ENCODE measurements around the gene C19orf12. TPM values are rescaled to one million over a fixed set of nuclear protein-coding genes. Genes with fewer than 3 reads are reported as not detected.
"Not testable (repeated sequence)": the region's sequence is repeated elsewhere in the genome, so short reads cannot be mapped to it uniquely, and the experiment has no call there.

Gene C19orf12
- total RNA-seq, 3 donors from 2014 or later (not counting 1 experiment from before 2014, with no cell fraction given) = 33.1 to 52.6 (median 47.5) TPM

GRCh38 chr19:29714371-29714952 is 599 bp downstream of the C19orf12 start:
- Mint-ChIP-seq H3K4me3 (peak overlapping the region; percentile 87), H3K9me3 (no peaks in the 10 kb centered on the region), H3K4me1 (peaks cover 60 to 64% of the 10 kb centered on the region in 2 donors), H3K27me3 (ENCODE audit: low read depth in 2 of 2) (no peaks in the 10 kb centered on the region), H3K27ac (peak overlapping the region; percentile 75 to 88), H3K36me3 (no peaks in the 10 kb centered on the region)
- peak in 1 of 2 donors; percentile 80 for DNase-seq
- 30% methylated on average over 12 of the region's 15 CpGs for WGBS (ENCODE audit: insufficient coverage)
- intact Hi-C loops (cut with micrococcal nuclease) = no loop called here
- Histone ChIP-seq H3K27ac (ENCODE audit: low read length) (peak overlapping the region; percentile 87), H3K27me3 (ENCODE audit: control insufficient read depth, insufficient read depth, low read length) (no peaks in the 10 kb centered on the region), H3K9me3 (ENCODE audit: control insufficient read depth, insufficient read depth, low read length) (no peaks in the 10 kb centered on the region), H3K4me3 (ENCODE audit: low read length) (peak overlapping the region; percentile 50), H3K4me1 (ENCODE audit: control insufficient read depth, insufficient read depth, low read length) (peaks cover 68% of the 10 kb centered on the region), H3K36me3 (ENCODE audit: control insufficient read depth, insufficient read depth, low read length) (peaks cover 2% of the 10 kb centered on the region)
- no peak for TF ChIP-seq CTCF (IDR thresholded peaks at IDR 0.05)
- ATAC-seq = peak; percentile 14 to 42 (median 18)

GRCh38 chr19:29712744-29713516 is 2.1 kb downstream of the C19orf12 start:
- DNase-seq (peak in 1 of 2 donors; percentile 39), ATAC-seq (peak in 1 of 3 donors; percentile 39)
- Histone ChIP-seq H3K4me3 (ENCODE audit: low read length) (no peak overlapping the region), H3K27me3 (ENCODE audit: control insufficient read depth, insufficient read depth, low read length) (no peaks in the 10 kb centered on the region), H3K27ac (ENCODE audit: low read length) (peak overlapping the region; percentile 73), H3K4me1 (ENCODE audit: control insufficient read depth, insufficient read depth, low read length) (peaks cover 68% of the 10 kb centered on the region), H3K9me3 (ENCODE audit: control insufficient read depth, insufficient read depth, low read length) (no peaks in the 10 kb centered on the region), H3K36me3 (ENCODE audit: control insufficient read depth, insufficient read depth, low read length) (peaks cover 10% of the 10 kb centered on the region)
- Mint-ChIP-seq H3K27me3 (ENCODE audit: low read depth in 2 of 2) (no peaks in the 10 kb centered on the region), H3K9me3 (no peaks in the 10 kb centered on the region), H3K27ac (peak overlapping the region; percentile 75 to 88), H3K36me3 (no peaks in the 10 kb centered on the region), H3K4me3 (peak overlapping the region; percentile 87), H3K4me1 (peaks cover 74% of the 10 kb centered on the region in 2 donors)
- intact Hi-C loops (cut with micrococcal nuclease) = loop anchor here (2.0 kb wide), 1 partner anchor 40 kb away; no protein-coding TSS in a partner anchor
- no peak for TF ChIP-seq CTCF (IDR thresholded peaks at IDR 0.05)
- WGBS (ENCODE audit: insufficient coverage) = 23% methylated on average over 8 of the region's 9 CpGs

GRCh38 chr19:29711584-29712132 is 3.4 kb downstream of the C19orf12 start:
- H3K9me3 Mint-ChIP-seq = no peaks in the 10 kb centered on the region
- H3K27me3 Mint-ChIP-seq (ENCODE audit: low read depth in 2 of 2) = no peaks in the 10 kb centered on the region
- no peaks in the 10 kb centered on the region for H3K36me3 Mint-ChIP-seq
- ATAC-seq = no peak
- H3K4me3 Mint-ChIP-seq = peak overlapping the region; percentile 87
- no peaks in the 10 kb centered on the region for H3K27me3 ChIP-seq (ENCODE audit: control insufficient read depth, insufficient read depth, low read length)
- H3K36me3 ChIP-seq (ENCODE audit: control insufficient read depth, insufficient read depth, low read length) = peaks cover 18% of the 10 kb centered on the region
- peak in 1 of 2 donors; percentile 54 for DNase-seq
- intact Hi-C loops (cut with micrococcal nuclease) = loop anchor here (2.0 kb wide), 1 partner anchor 39 kb away; no protein-coding TSS in a partner anchor
- no peak for TF ChIP-seq CTCF (IDR thresholded peaks at IDR 0.05)
- H3K27ac Mint-ChIP-seq = peak overlapping the region; percentile 75 to 88
- H3K27ac ChIP-seq (ENCODE audit: low read length) = peak overlapping the region; percentile 48
- H3K4me3 ChIP-seq (ENCODE audit: low read length) = peak overlapping the region; percentile 6
- WGBS (ENCODE audit: insufficient coverage) = 49% methylated on average over 6 of the region's 6 CpGs
- H3K4me1 ChIP-seq (ENCODE audit: control insufficient read depth, insufficient read depth, low read length) = peaks cover 63% of the 10 kb centered on the region
- H3K9me3 ChIP-seq (ENCODE audit: control insufficient read depth, insufficient read depth, low read length) = no peaks in the 10 kb centered on the region
- H3K4me1 Mint-ChIP-seq = peaks cover 72 to 73% of the 10 kb centered on the region in 2 donors

GRCh38 chr19:29709440-29709798 is 5.6 kb downstream of the C19orf12 start:
- H3K27me3 ChIP-seq (ENCODE audit: control insufficient read depth, insufficient read depth, low read length); intact Hi-C loops (cut with micrococcal nuclease); H3K27me3 Mint-ChIP-seq (ENCODE audit: low read depth in 2 of 2); H3K4me3 Mint-ChIP-seq; H3K9me3 Mint-ChIP-seq; H3K9me3 ChIP-seq (ENCODE audit: control insufficient read depth, insufficient read depth, low read length); DNase-seq; H3K27ac ChIP-seq (ENCODE audit: low read length); H3K36me3 Mint-ChIP-seq; H3K4me3 ChIP-seq (ENCODE audit: low read length); ATAC-seq: not testable (repeated sequence)
- Histone ChIP-seq H3K36me3 (ENCODE audit: control insufficient read depth, insufficient read depth, low read length) (peaks cover 35% of the 10 kb centered on the region), H3K4me1 (ENCODE audit: control insufficient read depth, insufficient read depth, low read length) (peaks cover 49% of the 10 kb centered on the region)
- H3K27ac Mint-ChIP-seq = peak overlapping the region; percentile 74 to 75
- 92% methylated on average over 2 of the region's 2 CpGs for WGBS (ENCODE audit: insufficient coverage)
- H3K4me1 Mint-ChIP-seq = peaks cover 63 to 65% of the 10 kb centered on the region in 2 donors
